M059J (cell line): ENCODE results near the gene KEAP1. TPM values are rescaled to one million over a fixed set of nuclear protein-coding genes. Genes with fewer than 3 reads are reported as not detected.

ENCODE experiments used
- DNase-seq: peaks from one replicate; pipeline ENCODE4 v3.0.0-alpha.2; 2012; ENCODE audit warnings: low read depth
- total RNA-seq: library from RNA; depleted of rRNA; stranded (reverse); fragments of >200 nt; shearing (Covaris generic); gene quantifications from 2 replicates; pipeline ENCODE4 v1.2.3, GENCODE V29; 2014

The KEAP1 gene
- total RNA-seq, 1 experiment from 2014 or later: 75.4 TPM

DNA sequence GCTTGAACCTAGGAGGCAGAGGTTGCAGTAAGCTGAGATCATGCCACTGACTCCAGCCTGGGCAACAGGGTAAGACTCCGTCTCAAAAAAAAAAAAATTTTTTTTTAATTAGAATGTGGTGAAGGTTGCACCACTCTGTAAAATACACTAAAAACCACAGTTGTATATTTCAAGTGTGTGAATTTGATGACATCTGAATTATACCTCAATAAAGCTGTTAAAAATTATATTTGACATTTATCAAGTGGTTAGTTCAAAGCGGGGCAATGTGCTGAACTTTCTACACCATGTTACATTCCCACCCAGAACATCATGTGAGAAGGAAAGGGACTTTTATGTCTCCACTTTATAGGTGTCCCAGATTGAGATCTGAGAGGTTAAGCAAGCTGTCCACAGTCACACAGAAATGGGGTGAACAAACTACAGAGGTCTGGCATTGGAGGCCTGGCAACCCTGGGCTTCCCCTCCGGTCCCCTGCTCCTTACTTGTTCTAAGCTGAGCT is 20.0 kb upstream of the KEAP1 start:
- DNase-seq: no peak

DNA sequence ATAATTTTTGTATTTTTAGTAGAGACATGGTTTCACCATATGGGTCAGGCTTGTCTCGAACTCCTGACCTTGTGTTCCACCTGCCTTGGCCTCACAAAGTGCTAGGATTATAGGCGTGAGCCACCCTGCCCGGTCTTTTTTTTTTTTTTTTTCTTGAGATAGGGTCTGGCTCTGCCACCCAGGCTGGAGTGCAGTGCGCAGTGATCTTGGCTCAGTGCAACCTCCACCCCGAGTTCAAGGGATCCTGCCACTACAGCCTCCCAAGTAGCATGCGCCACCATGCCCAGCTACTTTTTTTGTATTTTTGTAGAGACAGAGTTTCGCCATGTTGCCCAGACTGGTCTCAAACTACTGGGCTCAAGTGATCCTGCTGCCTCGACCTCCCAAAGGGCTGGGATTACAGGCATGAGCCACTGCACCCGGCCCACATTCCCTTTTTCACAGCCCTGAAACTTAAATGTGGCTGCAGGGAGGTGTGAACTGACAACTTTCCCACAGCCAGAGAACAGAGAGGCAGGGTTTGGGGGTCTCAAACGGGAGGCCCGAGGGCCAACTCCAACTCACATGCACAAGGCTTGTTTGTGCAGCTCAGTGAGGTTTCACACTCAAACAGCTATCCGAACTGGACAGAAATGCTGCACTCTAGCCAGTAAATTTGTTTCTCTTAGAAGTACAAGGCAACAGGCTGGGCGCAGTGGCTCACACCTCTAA is 18.5 kb upstream of the KEAP1 start:
- no peak for DNase-seq

DNA sequence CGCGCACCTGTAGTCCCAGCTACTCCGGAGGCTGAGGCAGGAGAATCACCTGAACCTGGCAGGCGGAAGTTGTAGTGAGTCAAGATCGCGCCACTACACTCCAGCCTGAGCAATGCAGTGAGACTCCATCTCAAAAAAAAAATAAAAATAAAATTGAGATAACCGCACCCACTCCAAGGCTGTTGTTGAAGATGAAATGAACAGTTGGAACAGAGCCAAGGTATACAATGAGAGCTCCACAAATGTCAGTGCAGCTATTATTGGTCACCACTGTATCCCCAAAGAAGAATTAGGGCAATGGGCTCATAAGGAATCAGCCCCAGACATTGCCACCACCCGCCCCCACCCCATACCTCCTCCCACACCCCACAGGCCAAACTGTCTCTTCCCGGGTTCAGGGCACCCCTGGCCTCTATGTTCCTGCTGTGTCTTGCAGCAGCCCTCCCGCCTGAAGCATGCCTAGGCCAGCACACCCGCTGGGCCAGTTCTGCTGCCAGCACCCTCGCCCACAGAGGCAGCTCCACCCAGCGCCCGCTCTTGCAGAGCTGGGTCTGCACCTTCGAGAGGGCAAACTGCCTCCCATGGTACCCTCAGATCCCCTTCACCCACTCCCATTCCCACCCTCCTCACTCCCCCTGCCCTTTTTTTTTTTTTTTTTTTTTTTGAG is 17.6 kb upstream of the KEAP1 start:
- DNase-seq: no peak

DNA sequence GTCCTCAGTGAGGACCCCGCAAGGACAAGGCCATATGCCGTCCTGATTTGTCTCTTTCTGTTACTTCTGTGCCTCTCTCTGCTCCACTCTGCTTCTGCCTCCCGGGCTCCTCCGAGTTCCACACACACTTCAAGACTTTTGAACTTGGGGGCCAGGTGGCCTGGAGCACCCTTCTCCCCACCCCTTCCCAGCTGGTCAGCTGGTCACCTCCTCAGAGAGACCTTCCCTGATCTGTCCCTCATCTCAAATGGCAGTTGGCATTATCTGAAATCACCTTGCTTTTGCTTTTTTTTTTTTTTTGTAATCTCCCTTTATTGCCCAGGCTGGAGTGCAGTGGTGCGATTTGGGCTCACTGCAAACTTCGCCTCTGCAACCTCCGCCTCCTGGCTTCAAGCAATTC is 16.3 kb upstream of the KEAP1 start:
- no peak for DNase-seq

DNA sequence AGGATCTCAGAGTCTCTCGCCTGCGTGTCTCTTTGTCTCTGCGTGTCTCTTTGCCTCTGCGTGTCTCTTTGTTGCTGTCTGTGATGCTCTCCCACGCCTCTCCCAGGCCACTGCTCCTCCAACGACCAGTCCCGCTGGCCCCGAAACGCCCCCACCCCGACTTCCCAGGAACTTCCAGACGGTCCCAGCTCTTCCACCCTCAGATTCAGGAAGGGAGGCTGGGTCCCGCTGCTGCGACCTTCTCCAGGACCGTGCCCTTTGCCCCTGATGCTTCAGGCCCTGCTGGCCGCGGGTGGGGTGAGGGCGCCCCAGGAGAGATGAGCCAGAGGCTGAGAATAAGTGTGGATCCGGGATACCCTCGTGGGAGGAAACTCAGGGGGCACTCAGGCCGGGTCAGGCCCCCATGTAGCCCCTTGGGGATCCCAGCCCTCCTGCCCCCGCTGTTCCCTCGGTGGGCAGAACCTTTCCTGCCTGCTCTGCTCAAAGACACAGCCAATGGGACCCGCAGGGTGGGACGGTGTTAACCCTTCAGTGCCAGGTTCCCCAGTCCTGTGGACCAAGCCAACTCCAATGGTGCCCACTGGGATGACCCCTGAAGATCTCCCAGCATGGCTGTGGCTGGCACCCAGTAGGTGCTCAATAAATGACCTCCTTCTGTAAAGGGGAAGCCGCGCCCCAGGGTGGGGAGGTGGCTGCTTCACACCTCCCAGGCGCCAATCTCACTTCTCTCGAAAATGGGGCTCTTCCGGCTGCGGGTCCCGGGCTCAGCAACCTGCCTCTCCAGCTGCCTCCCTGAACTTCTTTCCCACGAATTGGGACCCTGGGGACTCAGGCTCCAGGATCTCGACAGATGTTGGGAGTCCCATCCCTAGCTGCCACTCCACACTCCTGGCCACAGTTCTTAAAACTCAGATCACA is 15.5 kb upstream of the KEAP1 start:
- no peak for DNase-seq

DNA sequence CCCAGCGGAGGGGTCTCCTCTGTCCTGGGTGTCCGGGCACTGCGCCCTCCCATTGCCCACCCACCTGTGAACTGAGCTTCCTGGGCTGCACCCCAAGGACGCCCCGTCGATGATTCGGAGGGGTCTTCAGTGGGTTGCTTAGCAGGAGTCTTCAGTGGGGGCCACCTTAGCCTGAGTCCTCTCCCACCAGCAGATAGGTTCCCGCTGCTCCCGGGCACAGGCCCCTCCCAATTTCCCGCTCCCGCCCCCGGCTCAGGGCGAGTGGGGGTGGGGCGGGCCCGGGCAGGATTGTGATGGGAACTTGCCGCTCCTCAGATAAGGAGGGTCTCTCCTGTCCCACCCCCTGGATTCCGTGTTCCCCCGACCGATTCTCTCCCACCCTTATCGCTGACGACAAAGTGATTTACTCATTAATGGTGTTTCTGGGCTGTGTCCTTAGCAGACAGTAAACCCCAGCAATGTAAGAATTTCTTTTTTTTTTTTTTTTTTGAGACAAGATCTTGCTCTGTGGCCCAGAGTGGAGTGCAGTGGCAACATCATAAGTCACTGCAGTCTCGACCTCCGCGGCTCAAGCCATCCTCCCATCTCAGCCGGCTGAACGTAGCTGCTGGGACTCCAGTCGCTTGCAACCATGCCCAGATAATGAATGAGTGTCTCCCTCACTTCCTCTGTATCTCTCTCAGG is 14.7 kb upstream of the KEAP1 start:
- peak; percentile 64 for DNase-seq

DNA sequence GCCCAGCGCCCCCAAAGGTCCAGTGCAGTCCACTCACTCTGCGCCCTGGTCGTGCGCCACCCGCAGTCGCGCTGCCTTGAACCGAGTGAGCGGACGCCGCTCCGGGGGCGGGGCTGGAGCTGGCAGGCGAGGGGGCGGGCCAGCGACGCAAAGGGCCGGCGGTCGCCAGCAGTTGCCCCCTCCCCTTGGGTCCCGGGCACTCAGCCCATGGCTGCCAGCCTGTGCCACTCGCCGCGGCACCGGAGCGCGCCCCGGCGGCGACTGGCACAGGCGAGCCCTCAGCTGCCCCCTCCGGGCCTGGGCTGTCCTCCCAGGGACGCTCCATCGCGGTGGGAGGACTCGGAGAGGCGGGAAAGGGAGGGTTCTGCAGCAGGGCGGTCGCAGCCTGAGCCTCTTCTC is 14.2 kb upstream of the KEAP1 start, which contains the start of gene S1PR5:
Gene S1PR5 (minus strand): TSS at position 87 of the 399 bp plus-strand sequence. CDS start 2,436 bp downstream, outside the sequence.
- DNase-seq: peak; percentile 62

DNA sequence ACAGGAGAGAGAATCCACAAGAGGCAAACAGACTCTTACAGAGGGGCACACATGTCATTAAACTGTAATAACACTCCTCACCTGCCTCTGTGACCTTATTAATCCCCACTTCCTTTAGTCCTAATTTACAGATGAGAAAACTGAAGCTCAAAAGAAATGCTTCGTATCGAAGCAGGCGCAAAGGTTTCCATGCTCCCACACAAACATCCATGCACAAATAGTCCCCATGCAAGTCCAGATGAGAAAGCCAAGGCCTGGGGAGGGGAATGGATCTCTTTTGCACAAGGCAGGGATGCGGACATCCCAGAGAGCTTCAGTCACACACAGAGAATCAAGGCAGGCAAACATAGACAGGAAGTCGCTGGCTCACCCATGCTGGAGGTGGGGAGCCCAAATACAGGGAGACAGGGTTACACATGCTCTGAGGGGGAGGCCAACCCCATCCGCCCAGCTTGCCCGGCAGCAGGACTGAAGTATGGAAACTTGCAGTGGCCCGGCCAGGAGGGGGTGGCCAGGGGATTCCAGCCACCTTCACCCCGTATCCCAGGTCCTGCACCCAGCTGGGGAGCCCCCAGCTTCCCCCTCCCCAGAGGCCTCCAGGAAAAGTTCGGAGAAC is 13.6 kb upstream of the KEAP1 start:
- peak; percentile 71 for DNase-seq

DNA sequence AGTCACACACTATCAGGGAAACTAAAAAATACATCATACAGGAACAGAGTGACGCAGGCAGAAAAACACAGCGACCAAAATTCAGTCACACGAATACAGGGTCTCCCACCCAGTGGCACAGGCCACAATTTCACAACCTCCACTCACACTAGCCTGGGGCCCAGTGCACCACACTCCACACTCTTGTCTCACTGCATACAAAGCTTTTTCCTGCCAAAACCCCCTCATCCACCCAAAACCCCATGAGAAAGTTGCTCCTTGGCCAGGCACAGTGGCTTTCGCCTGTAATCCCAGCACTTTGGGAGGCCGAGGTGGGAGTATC is 12.9 kb upstream of the KEAP1 start:
- DNase-seq: no peak

DNA sequence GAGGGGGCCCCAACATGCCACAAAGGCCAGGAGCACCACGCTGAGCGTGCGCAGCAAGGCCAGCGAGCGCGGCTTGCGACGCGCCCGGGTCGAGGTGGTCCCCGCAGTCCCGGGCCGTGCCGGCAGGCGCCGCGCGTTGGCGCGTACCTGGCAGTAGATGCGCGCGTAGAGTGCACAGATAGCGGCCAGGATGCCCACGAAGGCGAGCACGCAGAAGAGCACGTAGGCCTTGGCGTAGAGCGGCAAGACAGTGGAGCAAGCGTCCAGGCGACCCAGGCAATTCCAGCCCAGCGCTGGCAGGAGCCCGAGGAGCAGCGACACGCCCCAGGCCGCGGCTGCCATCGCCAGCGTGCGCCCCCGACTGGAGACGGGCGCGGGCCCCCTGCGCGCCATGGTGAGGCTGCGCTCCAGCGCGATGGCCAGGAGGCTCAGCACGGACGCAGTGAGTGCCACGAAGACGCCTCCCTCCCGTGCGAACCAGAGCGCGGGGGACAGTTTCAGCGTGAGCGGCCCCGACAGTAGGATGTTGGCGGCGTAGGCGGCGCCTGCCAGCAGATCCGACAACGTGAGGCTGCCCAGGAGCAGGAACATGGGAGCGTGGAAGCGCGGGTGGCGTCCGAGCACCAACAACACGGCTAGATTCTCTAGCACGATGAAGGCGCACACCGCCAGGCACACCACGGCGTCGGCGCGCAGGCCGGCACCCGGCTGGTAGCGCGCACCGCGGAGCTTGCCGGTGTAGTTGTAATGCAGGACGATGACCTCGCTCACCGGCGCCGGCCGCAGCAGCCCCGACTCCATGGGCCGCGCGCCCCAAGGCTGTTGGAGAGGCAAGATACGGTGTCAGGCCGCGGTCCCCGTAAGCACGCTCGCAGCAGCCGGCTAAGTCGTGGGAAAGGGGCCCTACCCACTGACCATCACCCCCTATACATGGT is 11.3 kb upstream of the KEAP1 start:
- DNase-seq: no peak

DNA sequence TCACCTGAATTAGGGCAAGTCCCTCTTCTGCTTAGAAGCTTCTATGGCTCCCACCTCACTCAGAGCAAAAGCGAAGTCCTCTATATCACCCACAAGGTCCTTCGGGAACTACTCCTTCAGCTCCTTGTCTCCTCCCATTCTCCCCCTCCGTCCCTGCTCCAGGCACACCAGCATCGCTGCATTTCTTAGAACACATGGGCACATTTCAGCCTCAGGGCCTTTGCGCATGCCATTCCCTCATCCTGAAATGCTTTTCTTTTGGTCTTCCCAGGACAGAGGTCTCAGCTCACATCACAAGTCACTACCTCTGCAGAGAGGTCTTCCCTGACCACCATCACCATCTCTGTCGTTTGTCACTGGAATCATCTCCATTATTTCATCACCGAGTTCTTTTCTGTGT is 10.1 kb upstream of the KEAP1 start:
- DNase-seq: no peak

DNA sequence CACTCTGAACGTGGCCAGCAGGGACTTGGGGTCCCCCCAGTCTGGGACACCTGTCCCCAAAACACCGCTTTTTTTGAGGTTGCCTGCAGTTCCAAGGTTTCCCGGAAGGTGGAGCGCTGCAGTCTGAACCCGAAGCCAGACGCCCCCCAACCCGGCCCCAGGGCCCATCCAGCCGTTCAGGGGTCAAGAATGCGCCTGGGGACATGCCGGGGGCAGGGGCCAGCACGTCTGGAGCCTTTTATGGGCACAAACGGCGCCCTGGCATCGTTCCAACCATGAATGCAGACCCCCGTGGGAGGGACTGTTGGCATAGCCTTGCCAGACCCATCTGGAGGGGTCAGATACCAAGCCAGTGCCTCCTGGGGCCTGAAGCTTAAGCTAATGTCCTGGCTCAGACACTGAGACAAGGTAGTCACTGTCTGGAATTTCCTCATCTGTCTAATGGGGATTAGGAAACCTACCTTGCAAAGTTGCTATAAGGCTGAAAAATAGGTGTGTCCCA is 7.2 kb upstream of the KEAP1 start:
- peak; percentile 22 for DNase-seq

DNA sequence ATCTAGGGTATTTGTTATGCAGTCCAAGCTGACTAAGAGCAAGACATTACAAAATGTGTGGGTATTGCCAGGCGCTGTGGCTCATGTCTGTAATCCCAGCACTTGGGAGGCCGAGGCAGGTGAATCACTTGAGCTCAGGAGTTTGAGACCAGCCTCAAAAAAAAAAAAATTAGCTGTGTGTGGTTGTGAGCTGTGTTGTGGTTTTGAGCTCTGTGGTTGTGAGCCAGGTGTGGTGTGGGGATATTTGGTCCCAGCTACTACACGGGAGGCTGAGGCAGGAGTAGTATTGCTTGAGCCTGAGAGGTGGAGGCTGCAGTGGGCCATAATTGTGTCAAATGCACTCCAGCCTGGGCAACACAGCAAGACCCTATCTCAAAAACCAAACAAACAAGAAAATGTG is 5.6 kb upstream of the KEAP1 start:
- peak; percentile 46 for DNase-seq

DNA sequence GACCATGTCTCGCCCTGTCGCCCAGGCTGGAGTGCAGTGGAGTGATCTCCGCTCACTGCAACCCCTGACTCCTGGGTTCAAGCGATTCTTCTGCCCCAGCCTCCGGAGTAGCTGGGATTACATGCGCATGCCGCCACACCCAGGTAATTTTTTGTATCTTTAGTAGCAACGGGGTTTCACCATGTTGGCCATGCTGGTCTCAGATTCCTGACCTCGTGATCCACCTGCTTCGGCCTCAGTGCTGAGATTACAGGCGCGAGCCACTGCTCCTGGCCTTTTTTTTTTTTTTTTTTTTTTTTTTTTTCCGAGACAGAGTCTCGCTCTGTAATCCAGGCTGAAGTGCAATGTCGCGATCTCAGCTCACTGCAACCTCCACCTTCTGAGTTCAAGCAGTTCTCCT is 4.9 kb upstream of the KEAP1 start:
- no peak for DNase-seq

DNA sequence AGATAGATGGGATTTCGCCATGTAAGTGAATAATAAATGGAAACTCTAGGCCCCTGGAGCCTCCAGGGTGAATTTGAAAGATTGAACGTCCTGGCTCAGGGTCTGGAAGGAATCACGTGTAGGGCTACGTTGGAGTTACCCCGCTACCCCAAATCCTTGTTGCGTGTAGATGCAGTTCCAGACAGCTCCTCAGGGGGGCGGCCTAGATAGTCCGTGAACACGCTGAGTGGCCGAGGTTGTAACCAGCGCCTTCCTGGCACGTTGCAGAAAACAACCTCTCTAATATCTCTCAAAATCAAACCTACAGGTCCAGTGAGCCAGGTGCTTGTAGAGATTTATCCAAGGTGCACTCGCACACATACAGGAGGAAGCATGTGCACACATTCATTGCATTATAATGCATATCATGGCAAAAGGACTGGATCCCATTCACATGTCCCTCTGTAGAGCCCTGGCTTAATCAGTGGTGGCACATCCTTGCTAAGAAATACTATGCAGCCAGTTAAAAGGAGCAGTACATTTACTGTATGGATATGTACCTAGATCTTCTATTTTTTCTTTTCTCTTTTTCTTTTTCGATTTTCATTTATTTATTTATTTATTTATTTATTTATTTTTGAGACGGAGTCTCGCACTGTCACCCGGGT is 2.5 kb upstream of the KEAP1 start:
- peak; percentile 24 for DNase-seq

DNA sequence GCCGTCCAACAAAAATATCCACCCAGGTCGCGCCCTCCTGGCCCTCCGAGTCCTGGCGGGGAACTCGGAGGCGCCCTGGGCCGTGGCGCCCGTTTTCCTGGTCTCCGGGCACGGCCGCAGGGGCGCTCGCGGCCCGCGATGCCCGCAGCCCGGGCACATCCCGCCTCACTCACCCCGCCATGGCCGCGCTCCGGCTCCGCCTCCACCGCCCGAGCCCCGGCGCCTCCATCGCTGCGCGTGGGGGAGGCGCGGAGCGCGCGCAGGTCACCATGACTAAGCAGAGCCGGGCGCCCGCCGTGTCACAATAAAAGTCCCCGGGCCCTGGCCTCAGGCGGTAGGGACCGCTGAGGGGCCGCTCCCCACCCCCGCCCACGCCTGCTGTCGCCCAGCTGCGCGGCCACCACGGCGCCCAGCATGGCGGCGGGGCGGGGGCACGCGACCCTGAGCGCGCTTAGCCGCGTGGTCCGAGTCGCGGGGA is 593 bp downstream of the KEAP1 start:
- DNase-seq: peak; percentile 86

DNA sequence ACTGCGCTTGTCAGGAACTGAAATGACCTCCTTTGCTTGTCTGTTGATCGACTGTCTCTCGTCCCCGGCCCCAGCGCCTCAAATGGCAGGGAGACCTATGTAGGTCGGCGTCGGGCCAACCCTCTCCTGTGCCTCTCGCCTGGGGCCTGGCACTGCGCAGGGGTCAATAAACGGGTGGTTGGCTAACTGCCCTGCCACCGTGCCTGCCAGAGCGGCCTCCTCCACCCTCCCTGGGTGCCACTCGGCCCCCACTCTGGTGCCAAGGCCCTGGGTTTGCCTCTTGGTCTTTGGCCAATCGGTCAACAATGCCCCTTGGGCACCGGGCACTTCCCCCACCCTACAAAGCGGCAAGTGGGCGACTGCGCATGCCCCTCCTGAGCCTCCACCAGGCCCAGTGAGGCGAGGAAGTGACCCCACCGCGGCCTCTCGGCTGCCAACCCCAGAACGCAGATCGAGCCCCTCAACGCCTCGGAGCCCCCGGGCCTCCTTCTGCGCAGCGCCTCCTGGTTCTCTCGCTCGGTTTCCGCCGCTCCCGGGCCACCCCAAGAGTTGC is 1.1 kb downstream of the KEAP1 start:
- peak; percentile 74 for DNase-seq

DNA sequence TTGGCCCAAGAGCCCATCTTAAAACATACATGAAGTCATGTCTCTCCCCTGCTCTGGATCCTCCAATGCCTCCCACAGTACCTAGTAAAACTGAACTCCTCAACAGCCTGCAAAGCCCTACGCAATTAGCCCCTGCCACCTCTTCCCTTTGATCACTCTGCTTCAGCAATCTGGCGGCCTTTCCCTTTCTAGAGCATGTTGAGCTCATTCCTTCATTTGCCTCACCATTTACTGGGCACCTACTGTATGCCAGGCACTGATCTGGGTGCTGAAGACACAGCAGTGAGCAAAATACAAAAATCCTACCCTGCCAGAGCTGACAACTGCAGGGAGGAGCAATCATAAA is 2.9 kb downstream of the KEAP1 start:
- DNase-seq: no peak
